ENCODE results near the gene COBL. TPM values are rescaled to one million over a fixed set of nuclear protein-coding genes. Genes with fewer than 3 reads are reported as not detected.

Gene COBL
- total and polyA plus RNA-seq, 10 of the 15 experiments (the other 5 are each of a cell fraction or from before 2014, with no cell fraction given), result 0.21 TPM; not detected in 9

GRCh38 chr7:51250512-51250911 lies 66.1 kb downstream of the COBL start:
- Histone ChIP-seq H3K27ac (ENCODE audit: control insufficient read depth, insufficient read depth) (no peak overlapping the region), H3K9ac (ENCODE audit: control insufficient read depth, insufficient read depth, low read length) (no peak overlapping the region), H3K4me2 (ENCODE audit: control insufficient read depth, insufficient read depth) (no peak overlapping the region), H3K27me3 (replicated peaks in 1 of 2; ENCODE audit: control insufficient read depth in 2 of 2, insufficient read depth in 2 of 2, low read length in 1 of 2) (no peaks in the 10 kb centered on the region), H2AFZ (ENCODE audit: control insufficient read depth, low read depth, low read length) (no peak overlapping the region), H3K79me2 (ENCODE audit: control insufficient read depth, insufficient read depth, low read length) (no peaks in the 10 kb centered on the region), H3K4me3 (no peak overlapping the region), H3K36me3 (ENCODE audit: control insufficient read depth in 2 of 2, insufficient read depth in 2 of 2, low read length in 1 of 2) (no peaks in the 10 kb centered on the region), H3K4me1 (ENCODE audit: control insufficient read depth, insufficient read depth, low read length) (no peaks in the 10 kb centered on the region), H3K9me3 (replicated peaks; ENCODE audit: control insufficient read depth, insufficient read depth, low read length) (no peaks in the 10 kb centered on the region), H4K20me1 (ENCODE audit: control insufficient read depth, insufficient read depth) (no peaks in the 10 kb centered on the region)
- ChIA-PET RAD21 (ENCODE audit: unreplicated experiment) (no interaction called here), SMC1A (ENCODE audit: uncharacterized antibody, unreplicated experiment) (no interaction called here), POLR2A (no interaction called here), CTCF (interaction anchor here (0.9 kb wide), 1 partner anchor 10 kb away, joined by 3 read pairs; no protein-coding TSS in a partner anchor)
- TF ChIP-seq ZBED1 (IDR thresholded peaks at IDR 0.05; ENCODE audit: borderline replicate concordance) (no peak), TCF12 (IDR thresholded peaks at IDR 0.05; ENCODE audit: low read depth, low read length) (no peak), POU2F2 (IDR thresholded peaks at IDR 0.05; ENCODE audit: borderline replicate concordance, low read depth, low read length) (no peak), TCF3 (IDR thresholded peaks at IDR 0.05; ENCODE audit: borderline replicate concordance, insufficient read depth, low read depth, low read length) (no peak), NFIC (IDR thresholded peaks at IDR 0.05; ENCODE audit: low read depth, low read length) (no peak), BCLAF1 (IDR thresholded peaks at IDR 0.05) (no peak), ZBTB40 (IDR thresholded peaks at IDR 0.05; ENCODE audit: borderline replicate concordance) (no peak), NFYB (IDR thresholded peaks at IDR 0.05; ENCODE audit: insufficient read depth, low read depth, low read length) (no peak), YBX1 (IDR thresholded peaks at IDR 0.05) (no peak), TARDBP (IDR thresholded peaks at IDR 0.05; ENCODE audit: borderline replicate concordance) (no peak), USF1 (IDR thresholded peaks at IDR 0.05; ENCODE audit: borderline replicate concordance, extremely low read length, insufficient read depth, low read depth, low read length) (no peak)
- TF ChIP-seq, protein P1, sequence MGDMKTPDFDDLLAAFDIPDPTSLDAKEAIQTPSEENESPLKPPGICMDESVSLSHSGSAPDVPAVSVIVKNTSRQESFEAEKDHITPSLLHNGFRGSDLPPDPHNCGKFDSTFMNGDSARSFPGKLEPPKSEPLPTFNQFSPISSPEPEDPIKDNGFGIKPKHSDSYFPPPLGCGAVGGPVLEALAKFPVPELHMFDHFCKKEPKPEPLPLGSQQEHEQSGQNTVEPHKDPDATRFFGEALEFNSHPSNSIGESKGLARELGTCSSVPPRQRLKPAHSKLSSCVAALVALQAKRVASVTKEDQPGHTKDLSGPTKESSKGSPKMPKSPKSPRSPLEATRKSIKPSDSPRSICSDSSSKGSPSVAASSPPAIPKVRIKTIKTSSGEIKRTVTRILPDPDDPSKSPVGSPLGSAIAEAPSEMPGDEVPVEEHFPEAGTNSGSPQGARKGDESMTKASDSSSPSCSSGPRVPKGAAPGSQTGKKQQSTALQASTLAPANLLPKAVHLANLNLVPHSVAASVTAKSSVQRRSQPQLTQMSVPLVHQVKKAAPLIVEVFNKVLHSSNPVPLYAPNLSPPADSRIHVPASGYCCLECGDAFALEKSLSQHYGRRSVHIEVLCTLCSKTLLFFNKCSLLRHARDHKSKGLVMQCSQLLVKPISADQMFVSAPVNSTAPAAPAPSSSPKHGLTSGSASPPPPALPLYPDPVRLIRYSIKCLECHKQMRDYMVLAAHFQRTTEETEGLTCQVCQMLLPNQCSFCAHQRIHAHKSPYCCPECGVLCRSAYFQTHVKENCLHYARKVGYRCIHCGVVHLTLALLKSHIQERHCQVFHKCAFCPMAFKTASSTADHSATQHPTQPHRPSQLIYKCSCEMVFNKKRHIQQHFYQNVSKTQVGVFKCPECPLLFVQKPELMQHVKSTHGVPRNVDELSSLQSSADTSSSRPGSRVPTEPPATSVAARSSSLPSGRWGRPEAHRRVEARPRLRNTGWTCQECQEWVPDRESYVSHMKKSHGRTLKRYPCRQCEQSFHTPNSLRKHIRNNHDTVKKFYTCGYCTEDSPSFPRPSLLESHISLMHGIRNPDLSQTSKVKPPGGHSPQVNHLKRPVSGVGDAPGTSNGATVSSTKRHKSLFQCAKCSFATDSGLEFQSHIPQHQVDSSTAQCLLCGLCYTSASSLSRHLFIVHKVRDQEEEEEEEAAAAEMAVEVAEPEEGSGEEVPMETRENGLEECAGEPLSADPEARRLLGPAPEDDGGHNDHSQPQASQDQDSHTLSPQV (IDR thresholded peaks at IDR 0.05), result no peak
- DNase-seq (ENCODE audit: low read depth, low spot score) (no peak), ATAC-seq (no peak), FAIRE-seq (no peak)
- BruUV-seq (replicated peaks), result no TSS peak
- WGBS (ENCODE audit: insufficient coverage, insufficient replicate concordance, low lambda C conversion rate, missing lambda C conversion rate), result 8% methylated on average over 2 of the region's 2 CpGs
- in situ Hi-C loops (cut with MboI), result no loop called here
- intact Hi-C loops (cut with micrococcal nuclease; ENCODE audit: unreplicated experiment), result no loop called here

Data from GM12878 (cell line).